ENCODE measurements around the gene PDX1. TPM values are rescaled to one million over a fixed set of nuclear protein-coding genes. Genes with fewer than 3 reads are reported as not detected.

The PDX1 gene
- total and polyA plus RNA-seq, 3 donors from 2014 or later = 0.12 to 0.24 TPM; not detected in 1

DNA sequence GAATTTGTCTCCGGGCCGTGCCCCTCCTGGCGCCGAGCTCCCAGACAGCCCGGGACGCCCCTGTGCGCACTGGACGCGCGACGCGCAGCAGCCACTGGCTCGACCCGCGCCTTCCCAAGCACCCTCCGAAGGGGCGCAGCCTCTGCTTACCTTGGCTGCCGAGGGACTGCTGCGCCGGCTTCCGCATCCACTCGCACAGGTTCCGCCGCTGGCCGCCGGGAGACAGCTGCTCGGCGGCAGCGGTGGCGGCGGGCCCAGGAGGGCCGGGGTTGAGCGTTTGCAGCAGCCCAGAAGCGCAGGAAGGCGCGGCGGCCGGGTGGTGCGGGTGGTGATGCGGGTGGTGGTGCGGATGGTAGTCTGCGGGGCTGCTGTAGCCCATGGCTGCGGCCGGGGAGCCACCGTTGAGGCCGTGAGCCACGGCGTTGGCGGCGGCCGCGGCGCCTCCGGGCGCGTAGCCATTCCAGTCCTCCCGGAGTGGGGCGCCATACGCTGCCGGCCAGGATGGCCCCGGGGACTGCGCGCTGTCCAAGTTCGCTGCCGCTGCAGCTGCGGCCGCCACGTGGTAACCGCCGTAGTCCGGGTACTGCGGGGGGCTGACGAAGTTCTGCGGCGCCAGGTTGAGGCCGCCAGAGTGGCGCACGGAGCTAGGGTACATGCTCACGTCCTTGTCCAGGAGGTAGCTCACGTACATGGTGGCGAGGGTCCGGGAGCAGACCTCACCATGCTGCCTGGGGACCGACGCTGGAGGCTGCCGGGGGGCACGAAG, 48.7 kb downstream of the PDX1 start:
- TF ChIP-seq, protein P1, sequence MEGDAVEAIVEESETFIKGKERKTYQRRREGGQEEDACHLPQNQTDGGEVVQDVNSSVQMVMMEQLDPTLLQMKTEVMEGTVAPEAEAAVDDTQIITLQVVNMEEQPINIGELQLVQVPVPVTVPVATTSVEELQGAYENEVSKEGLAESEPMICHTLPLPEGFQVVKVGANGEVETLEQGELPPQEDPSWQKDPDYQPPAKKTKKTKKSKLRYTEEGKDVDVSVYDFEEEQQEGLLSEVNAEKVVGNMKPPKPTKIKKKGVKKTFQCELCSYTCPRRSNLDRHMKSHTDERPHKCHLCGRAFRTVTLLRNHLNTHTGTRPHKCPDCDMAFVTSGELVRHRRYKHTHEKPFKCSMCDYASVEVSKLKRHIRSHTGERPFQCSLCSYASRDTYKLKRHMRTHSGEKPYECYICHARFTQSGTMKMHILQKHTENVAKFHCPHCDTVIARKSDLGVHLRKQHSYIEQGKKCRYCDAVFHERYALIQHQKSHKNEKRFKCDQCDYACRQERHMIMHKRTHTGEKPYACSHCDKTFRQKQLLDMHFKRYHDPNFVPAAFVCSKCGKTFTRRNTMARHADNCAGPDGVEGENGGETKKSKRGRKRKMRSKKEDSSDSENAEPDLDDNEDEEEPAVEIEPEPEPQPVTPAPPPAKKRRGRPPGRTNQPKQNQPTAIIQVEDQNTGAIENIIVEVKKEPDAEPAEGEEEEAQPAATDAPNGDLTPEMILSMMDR (IDR thresholded peaks at IDR 0.05) = no peak
- no peak for TF ChIP-seq POLR2A (IDR thresholded peaks at IDR 0.05)
- H3K9me3 ChIP-seq = no peaks in the 10 kb centered on the region
- no peak for DNase-seq
- no peaks in the 10 kb centered on the region for H3K36me3 ChIP-seq (ENCODE audit: low read depth, missing control alignments)
- no peaks in the 10 kb centered on the region for H3K27me3 ChIP-seq
- peak overlapping the region in 1 of 2 donors; percentile 18 for H3K4me3 ChIP-seq
- H3K4me1 ChIP-seq = peaks cover 6% of the 10 kb centered on the region
- no peak overlapping the region for H3K27ac ChIP-seq
- intact Hi-C loops (cut with DNase I; ENCODE audit: low total_unique reads) = no loop called here
- 0 to 2% methylated on average over 9 to 24 of the region's 86 CpGs for WGBS, 2 donors

DNA sequence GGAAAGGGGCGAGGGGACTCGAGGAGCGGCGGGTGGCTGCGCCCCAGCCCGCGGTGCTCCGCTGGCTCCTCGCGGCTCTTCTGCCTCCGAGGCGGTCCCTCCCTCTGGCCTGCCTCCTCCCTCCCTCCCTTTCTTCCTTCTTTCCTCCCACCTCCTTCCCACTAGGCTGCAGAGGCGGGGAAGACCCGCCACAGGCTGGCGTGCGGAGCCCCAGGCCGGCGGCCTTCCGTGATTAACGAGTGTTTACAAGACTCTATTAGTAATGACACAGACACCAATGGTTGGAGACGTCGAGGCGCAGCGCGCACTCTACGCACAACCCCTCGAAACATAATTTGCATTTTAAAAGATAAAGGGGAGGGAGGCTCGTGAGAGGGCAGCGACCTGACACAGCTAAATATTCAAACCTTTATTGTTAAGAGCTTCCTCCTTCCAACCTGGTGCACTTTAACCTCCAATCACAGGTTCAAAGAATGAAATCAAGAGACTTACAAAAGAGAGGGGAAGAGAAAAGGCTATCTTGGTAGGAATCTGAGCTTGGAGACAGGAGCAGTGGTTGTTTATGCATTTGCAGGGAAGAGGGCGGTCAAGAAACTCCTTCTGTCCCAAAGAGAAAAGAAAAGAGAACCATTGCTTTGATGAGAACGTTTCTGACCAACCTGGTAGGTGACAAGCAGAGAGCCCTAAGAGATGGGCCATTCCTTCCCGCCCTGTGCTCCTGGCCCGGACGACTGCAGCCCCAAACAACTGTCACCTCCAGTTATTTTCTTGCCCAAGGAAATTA, 49.5 kb downstream of the PDX1 start, which contains the start of gene CDX2:
Gene CDX2, minus strand, starts transcription at position 234 of the 784 bp plus-strand sequence. CDS start 309 bp downstream, outside the sequence.
- Histone ChIP-seq H3K27ac (no peak within 1 kb of the TSS), H3K4me1 (peaks cover 6% of the 10 kb centered on the region), H3K27me3 (no peaks in the 10 kb centered on the region), H3K36me3 (ENCODE audit: low read depth, missing control alignments) (no peaks in the 10 kb centered on the region), H3K4me3 (peak within 1 kb of the TSS in 1 of 2 donors; percentile 18), H3K9me3 (no peaks in the 10 kb centered on the region)
- 2 to 5% methylated on average over 30 to 34 of the region's 34 CpGs for WGBS, 2 donors
- intact Hi-C loops (cut with DNase I; ENCODE audit: low total_unique reads) = no loop called here
- TF ChIP-seq, protein P1 (IDR thresholded peaks at IDR 0.05) = no peak
- no peak for TF ChIP-seq POLR2A (IDR thresholded peaks at IDR 0.05)
- DNase-seq = no peak

DNA sequence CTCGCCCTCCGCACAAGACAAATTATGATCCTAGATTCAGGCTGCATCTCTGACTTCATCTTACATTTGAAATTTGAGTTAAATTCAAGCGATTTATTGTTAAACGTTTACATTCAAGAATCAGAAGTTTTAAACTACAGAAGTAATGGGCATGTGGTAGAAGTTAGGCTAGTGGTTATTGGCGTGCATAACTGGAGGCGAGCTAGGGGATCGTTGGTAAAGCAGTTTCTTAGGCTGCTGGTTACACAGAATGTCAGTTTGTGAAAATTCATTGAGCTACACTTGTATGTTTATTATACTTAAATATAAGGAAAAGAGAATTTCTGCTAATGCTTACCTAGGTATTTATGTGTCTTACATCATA, 50.0 kb downstream of the PDX1 start:
- TF ChIP-seq, protein P1 (IDR thresholded peaks at IDR 0.05) = no peak
- TF ChIP-seq POLR2A (IDR thresholded peaks at IDR 0.05) = no peak
- Histone ChIP-seq H3K4me1 (peaks cover 6% of the 10 kb centered on the region), H3K27me3 (no peaks in the 10 kb centered on the region), H3K4me3 (no peak overlapping the region), H3K27ac (no peak overlapping the region), H3K36me3 (ENCODE audit: low read depth, missing control alignments) (no peaks in the 10 kb centered on the region), H3K9me3 (no peaks in the 10 kb centered on the region)
- no peak for DNase-seq
- intact Hi-C loops (cut with DNase I; ENCODE audit: low total_unique reads) = no loop called here
- 8 to 11% methylated on average over 7 of the region's 7 CpGs for WGBS, 2 donors

DNA sequence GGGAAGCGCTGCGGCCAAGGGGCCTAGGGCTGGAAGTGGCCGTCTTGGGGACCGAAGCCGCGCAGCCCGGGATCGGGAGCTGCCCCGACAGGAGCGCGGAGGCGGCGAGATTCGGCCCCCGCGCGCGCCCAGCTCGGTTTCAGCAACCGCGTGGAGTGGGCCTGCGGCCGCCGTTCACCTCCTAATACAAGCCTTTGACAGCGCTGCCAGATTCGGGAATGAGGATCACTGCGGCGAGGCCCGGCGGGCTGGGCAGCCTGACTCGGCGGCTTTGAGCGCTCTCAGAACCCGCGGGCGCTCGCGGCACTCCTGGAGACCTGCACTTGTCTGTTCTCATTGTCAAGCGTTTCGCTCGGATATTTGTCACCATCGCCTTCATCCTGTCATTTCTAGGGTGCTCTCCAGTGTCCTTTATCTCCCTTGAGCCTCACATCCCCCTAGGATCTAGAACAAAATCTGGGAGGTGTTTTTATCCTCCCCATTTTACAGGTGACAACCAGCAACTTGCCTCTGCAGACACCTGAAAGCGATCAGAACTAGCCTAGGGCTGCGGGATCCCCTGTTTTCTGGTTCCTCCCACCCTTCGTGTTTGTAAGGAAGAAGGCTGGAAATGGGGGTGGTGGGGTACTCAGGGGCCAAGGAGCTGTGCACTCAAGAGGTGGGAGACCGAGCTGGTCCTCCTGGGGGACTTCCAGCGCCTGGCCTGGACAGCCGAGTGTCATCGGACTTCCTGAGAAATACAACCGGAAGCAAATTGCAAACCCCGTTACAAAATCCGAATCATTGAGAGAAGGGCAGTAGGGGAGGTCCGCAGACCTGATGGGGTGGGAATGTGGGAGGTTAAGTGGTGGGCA, 50.8 kb downstream of the PDX1 start:
- intact Hi-C loops (cut with DNase I; ENCODE audit: low total_unique reads) = no loop called here
- WGBS, 2 donors = 7 to 9% methylated on average over 19 to 51 of the region's 53 CpGs

More for the DNA sequence above, 50.8 kb downstream of the PDX1 start:
- no peak for DNase-seq
- no peak overlapping the region for H3K27ac ChIP-seq
- H3K27me3 ChIP-seq = no peaks in the 10 kb centered on the region
- no peaks in the 10 kb centered on the region for H3K9me3 ChIP-seq
- TF ChIP-seq POLR2A (IDR thresholded peaks at IDR 0.05) = no peak
- TF ChIP-seq, protein P1 (IDR thresholded peaks at IDR 0.05) = no peak
- no peaks in the 10 kb centered on the region for H3K36me3 ChIP-seq (ENCODE audit: low read depth, missing control alignments)
- peaks cover 8% of the 10 kb centered on the region for H3K4me1 ChIP-seq
- H3K4me3 ChIP-seq = no peak overlapping the region

All from testis (tissue), 3 donors.